GM12801 (cell line): ENCODE data around the gene ING4.

Source experiments
- TF ChIP-seq, protein P1 (sequence below): IDR thresholded peaks from one replicate; pipeline ENCODE4 v1.5.1; 2011; ENCODE audit warnings: control low read depth; ENCODE audit not compliant: insufficient read length; ENCODE audit errors: extremely low read depth

ING4 gene

DNA sequence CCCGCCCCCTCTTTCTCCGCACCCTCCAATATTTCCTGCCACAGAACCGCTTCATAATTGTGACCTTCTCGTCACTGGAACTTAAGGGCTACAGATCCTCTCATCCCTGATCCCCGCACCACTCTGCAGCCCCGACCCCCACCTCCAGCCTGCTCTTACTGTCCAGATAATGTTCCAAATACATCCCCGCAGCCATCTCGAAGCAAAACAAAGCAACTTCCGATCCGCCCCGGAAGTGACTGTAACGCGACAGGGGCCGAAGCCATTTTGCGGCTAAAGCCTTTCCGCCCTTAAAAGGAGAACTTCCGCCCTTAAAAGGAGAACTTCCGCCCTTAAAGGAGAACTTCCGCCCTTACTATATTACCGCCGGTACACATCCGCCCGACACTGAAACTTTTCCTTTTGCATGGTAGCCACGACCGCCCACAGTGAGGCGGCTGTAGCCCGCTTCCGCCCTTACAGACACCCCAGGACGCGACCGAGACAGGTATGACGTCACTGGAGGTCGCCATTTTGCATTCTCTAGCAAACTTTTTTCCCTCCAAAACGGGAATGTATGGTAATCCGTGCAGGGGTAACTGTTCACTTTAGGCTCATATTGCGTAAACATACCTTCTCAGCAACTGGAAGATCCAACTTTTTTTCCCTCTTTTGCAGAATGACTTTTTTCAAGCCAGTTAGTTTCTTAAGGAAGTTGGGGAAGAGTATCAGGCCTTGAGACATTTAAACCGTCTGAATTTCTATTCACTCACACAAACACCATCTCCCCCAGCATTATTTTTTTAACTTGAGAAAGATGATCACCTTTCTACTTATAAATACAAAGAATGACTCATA is at the start of gene ING4:
Gene ING4, minus strand, starts transcription at position 214 of the 837 bp plus-strand sequence. Its CDS starts 18 bp downstream, at position 196.
- TF ChIP-seq, protein P1, sequence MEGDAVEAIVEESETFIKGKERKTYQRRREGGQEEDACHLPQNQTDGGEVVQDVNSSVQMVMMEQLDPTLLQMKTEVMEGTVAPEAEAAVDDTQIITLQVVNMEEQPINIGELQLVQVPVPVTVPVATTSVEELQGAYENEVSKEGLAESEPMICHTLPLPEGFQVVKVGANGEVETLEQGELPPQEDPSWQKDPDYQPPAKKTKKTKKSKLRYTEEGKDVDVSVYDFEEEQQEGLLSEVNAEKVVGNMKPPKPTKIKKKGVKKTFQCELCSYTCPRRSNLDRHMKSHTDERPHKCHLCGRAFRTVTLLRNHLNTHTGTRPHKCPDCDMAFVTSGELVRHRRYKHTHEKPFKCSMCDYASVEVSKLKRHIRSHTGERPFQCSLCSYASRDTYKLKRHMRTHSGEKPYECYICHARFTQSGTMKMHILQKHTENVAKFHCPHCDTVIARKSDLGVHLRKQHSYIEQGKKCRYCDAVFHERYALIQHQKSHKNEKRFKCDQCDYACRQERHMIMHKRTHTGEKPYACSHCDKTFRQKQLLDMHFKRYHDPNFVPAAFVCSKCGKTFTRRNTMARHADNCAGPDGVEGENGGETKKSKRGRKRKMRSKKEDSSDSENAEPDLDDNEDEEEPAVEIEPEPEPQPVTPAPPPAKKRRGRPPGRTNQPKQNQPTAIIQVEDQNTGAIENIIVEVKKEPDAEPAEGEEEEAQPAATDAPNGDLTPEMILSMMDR: no peak

DNA sequence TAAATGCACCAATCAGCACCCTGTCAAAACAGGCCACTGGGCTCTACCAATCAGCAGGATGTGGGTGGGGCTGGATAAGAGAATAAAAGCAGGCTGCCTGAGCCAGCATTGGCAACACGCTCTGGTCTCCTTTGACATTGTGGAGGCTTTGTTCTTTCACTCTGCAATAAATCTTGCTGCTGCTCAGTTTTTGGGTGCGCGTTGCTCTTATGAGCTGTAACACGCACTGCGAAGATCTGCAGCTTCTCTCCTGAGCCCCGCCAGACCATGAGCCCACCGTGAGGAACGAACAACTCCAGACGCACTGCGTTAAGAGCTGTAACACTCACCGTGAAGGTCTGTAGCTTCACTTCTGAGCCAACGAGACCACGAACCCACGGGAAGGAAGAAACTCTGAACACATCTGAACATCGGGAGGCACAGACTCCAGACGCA is 46.1 kb upstream of the ING4 start:
- TF ChIP-seq, protein P1: no peak

DNA sequence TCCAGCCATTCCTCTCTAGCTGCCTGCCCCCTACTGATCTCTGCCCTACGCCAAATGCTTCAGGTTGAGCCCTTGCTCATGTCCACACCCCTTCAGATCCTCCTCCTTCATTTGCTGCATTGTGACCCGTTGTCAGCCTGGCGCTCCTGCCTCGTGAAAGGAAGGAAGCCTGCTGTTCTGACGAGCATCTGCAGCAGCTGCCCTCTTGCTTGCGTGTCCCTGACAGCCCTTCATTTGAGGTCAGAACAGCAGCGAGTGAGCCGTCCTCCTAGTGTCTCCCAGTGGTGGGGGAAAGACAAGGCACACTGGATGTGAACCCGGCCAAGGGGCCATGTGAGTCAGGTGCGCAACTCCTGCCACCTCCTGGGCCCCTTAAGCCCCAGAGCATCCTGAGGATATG is 40.7 kb upstream of the ING4 start:
- TF ChIP-seq, protein P1: no peak

DNA sequence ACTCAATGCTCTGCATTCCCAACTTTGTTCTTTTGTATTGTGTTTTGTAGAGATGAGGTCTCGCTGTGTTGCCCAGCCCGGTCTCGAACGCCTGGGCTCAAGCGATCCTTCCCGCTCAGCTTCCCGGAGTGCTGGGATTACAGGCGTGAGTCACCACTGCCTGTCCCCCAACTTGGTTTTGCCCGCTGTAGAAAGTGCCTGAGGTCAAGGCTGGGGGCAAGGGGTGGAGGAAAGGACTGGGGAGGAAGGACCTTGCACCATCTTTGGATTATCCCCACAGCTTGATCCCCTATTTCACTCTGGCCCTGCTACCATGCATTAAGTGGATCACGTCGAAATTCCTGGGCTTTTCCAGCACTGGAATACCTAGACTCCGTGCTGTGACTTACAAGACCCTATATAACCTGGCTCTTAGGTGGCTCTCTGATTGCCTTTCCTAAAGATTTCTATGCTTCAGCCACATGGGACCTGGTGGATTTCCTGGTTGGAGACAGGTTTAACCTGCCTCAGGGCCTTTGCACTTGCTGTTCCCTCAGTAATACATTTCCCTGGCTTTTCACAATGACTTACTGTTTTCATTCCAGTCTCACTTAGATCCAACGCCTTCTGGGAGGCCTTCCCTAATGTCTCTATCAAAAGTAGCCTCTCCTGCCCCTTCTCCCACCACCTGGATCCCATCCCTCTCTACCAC is 38.3 kb upstream of the ING4 start:
- TF ChIP-seq, protein P1: no peak

DNA sequence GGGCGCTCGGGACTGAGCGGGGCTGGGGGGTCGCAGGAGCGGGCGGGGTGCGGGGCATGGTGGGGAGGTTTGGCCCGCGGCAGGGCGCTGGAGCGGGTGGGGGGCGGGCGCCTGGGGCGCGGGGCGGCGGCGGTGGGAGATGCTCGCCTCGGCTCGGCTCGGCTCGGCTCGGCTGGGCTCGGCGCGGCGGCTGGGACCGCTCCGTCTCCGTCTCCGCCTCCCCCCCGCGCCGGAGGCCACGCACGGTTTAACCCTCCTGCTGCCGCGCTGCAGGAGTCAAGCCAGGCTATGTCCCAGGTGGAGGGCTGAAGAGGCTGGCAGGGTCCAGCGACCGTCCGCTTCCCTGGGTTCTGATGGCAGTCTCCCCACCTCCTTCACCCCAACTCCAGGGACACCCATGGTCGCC is 37.7 kb upstream of the ING4 start, which contains the start of gene PIANP:
Gene PIANP, minus strand, starts transcription at position 170 of the 406 bp plus-strand sequence. CDS start 2,754 bp downstream, outside the sequence.
- TF ChIP-seq, protein P1: no peak

DNA sequence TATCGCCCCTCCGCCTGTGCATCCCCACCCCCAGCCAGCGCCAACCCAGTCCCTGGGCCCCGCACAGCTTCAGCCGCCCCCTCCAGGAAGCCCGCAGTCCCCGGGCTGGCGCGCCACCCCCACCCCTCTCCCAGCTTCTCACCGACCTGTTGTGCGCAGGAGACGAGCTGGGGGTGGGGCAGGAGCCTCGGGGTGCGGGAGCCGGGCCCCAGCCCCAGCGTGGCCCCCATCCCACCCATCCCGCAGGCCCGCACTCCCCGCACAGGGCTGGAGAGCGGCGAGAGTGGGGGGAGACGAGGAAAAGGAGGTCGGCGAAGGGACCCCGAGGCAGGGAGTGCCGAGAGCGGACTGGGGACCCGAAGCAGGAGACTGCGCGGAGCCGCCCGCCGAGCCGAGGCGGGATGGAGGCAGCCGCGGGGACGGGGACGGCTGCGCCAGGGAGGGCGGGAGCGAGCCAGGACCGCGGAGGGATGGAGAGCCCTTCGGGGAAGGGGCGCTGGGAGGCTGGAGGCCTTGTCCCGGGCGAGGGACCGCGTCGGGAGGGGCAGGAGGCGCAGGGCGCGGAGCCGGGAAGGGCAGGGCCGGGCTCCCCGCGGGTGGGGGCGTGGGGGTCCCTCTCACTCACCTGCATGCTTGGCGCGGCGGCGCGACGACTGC is 37.2 kb upstream of the ING4 start:
- TF ChIP-seq, protein P1: no peak
